H1 (cell line): ENCODE data around the gene PCYT2. TPM values are rescaled to one million over a fixed set of nuclear protein-coding genes. Genes with fewer than 3 reads are reported as not detected.

Experiments
- CTBP2 ChIP-seq: IDR thresholded peaks from 2 replicates; pipeline ENCODE4 v1.7.0; 2011; ENCODE audit warnings: borderline replicate concordance, mild to moderate bottlenecking, moderate library complexity, mixed read lengths, low read length; ENCODE audit not compliant: insufficient read depth, insufficient read length
- SP4 ChIP-seq: IDR thresholded peaks from 2 replicates; pipeline ENCODE4 v1.6.1; 2012; ENCODE audit warnings: low read length, inconsistent platforms
- YY1 ChIP-seq: IDR thresholded peaks from 2 replicates; pipeline ENCODE4 v1.6.1; 2011; ENCODE audit warnings: low read depth, mild to moderate bottlenecking, low read length
- polyA plus RNA-seq, 7 experiments: library from polyadenylated mRNA; depleted of rRNA in 3 of 7; stranded (reverse) in 5 of 7; unstranded in 2 of 7; fragments of >200 nt in 5 of 7; fragments of 200-250 nt in 2 of 7; gene quantifications; 1 replicate in 5 of 7; 2 replicates in 1 of 7; 4 replicates in 1 of 7; pipeline versions ENCODE4 v1.2.1 to v1.2.3, GENCODE V29; 2011 to 2013; ENCODE audit warnings: missing spikeins in 2 of 7, mixed read lengths in 2 of 7
- total RNA-seq: library from RNA; stranded (reverse); fragmentation: NEBNext Ultra II Directional; extraction: Animal tissue kit (Norgen Biotek cat#: 25700); gene quantifications from 2 replicates; pipeline ENCODE4 v1.2.1, GENCODE V29; 2021

PCYT2 gene
- total and polyA plus RNA-seq, 2 of the 8 experiments (the other 6 are each of a cell fraction or from before 2014, with no cell fraction given) = 29.9 to 31.3 TPM

- TF ChIP-seq SP4 (no peak), YY1 (no peak), CTBP2 (no peak)
Measured at GRCh38 chr17:81932333-81932983, 21.3 kb upstream of the PCYT2 start (continued).
